Eye (tissue), 1 donor: ENCODE measurements around the gene ATP6V1B1.

ENCODE experiments used
- DNase-seq: peaks from one replicate; pipeline ENCODE4 v3.0.0-alpha.2; 2015

ATP6V1B1 gene

DNA sequence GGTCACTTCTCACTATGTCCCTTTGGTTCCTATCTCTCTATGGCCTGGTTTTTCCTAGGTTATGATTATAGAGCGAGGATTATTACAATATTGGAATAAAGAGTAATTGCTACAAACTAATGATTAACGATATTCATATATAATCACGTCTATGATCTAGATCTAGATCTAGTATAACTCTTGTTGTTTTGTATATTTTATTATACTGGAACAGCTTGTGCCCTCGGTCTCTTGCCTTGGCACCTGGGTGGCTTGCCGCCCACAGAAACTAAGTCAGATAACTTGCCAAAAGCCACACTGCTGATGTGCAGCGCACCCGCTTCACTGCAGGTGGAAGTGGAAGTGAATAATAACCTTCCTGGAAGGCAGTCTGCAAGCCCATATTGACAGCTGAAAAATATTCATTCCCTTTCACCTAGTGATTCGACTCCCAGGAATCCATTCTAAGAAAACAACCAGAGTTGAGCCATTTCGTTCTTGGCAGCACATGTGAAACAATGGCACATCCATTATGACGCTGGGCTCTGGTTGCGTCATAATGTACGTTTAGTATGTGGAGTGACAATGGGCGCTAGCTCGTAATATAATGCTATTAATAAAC is 42.0 kb downstream of the ATP6V1B1 start:
- peak; percentile 67 for DNase-seq

DNA sequence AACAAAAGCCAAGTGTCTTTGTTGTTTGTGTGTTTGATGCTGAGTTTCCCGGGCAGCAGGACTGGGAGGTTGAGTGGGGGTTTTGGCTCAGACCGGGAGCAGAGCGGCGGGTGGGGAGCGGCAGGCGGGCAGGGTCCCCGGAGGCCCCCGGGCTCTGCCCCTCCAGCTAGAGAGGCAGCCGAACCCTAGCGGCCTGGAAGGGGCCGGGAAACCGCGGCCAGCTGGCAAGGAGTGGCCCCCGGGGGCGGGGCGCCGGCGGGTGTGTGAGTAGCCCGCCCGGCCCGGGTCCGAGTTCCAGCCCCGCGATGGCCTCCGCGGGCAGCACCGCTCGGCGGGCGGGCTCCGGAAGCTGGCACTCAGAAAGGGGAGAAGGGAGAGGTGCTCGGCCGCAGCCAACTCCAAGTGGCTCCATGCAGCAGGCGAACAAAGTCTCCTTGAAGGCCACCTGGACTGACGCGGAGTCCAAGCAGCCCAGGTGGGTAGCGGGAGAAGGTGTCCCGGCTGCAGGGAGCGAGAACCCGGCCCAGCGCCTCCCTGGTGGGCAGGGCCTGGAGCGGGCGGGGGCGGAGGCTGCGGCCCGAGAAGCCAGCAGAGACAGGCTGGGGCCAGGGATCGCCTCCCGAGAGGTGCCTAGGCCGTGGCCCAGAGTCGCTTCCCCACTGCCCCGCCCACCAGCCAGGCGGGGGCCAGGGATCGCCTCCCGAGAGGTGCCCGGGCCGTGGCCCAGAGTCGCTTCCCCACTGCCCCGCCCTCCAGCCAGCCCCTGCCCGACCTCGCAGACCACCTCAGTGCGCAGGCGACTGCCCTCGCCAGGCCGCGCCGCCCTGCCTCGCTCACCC is 42.9 kb downstream of the ATP6V1B1 start, which contains the start of gene ANKRD53:
TSS of gene ANKRD53 (plus strand) at position 290 of the 839 bp plus-strand sequence. CDS start at position 306, 16 bp downstream.
- DNase-seq = peak; percentile 83

DNA sequence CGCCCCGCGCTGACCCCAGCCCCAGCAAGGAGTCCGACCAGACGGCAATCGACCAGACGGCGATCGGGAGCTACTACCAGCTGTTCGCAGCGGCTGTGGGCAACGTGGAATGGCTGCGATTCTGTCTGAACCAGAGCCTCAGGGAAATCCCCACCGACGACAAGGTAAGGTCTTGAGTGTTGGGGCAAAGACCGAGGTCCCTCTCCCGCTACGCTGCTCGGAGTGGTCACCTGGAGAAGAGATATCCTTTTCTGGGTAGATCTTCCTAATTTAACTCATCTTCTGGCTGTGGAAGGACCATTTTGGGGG is 43.4 kb downstream of the ATP6V1B1 start:
- DNase-seq = no peak

DNA sequence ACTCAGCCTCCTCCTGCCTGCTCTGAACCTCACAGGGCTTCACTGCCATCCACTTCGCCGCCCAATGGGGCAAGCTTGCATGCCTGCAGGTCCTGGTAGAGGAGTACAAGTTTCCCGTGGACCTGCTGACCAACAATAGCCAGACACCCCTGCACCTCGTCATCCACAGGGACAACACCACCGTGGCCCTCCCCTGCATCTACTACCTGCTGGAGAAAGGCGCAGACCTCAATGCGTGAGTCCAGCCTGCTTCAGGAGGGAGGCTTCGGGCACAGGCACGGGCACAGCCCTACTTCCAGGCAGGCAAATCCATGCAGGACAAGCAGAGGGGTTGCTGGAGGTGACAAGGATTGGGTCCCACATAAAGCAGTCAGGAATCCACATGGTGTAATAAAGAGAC is 43.9 kb downstream of the ATP6V1B1 start:
- no peak for DNase-seq

DNA sequence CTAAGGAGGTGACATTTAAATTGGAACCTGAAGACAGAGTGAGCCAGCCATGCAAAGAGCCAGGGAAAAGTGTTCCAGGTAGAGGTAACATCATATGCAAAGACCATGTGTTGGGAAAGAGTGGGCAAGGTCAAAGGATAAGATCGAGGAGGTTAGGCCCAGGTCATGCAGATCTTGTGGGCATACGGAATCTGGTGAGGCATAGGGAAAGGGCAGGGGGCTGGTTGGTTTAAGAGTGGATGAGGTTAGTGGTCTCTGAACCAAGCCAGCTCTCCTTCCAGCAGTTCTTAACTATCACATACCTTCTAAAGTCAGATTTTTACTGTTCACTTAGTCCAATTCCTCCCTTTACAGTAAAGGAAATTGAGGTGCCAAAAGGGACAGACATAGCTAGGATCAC is 45.7 kb downstream of the ATP6V1B1 start:
- DNase-seq = no peak

DNA sequence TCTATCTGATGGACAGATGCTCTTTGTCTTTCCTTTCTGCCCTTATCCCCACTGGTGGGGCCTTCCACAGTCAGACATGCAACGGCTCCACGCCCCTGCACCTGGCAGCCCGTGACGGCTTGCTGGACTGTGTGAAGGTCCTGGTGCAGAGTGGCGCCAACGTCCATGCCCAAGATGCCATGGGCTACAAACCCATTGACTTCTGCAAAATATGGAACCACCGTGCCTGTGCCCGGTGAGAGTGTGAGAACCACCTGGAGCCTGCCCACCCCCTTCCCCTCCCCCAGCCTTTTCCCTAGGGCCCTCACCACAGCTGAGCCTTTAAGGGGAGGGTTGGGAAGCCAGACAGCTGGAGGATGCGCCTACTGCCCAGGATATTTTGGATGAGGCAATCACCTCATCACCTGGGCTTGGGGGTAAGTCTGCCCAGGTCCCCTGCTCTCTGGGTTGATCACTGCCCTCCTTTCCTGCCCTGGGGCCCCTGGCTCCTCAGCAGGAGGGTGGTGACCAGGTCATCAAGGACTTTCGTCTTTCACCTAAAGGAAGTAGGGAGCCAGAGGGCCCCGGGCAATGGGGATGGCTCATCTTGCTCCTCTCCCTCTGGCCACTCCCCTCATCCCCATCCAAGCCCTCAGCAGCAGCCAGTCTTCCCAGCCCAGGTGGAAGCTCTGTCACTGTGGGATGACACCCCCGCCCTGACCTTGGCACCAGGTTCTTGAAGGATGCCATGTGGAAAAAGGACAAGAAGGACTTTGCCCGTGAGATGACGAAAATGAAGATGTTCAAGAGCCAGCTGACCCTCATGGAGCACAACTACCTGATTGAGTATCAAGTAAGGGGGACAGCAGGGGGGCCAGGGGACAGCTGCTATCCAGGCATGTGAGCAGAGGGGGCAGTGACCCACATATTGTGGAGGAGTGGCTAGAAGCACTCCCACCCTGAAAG is 46.4 kb downstream of the ATP6V1B1 start:
- DNase-seq = no peak

DNA sequence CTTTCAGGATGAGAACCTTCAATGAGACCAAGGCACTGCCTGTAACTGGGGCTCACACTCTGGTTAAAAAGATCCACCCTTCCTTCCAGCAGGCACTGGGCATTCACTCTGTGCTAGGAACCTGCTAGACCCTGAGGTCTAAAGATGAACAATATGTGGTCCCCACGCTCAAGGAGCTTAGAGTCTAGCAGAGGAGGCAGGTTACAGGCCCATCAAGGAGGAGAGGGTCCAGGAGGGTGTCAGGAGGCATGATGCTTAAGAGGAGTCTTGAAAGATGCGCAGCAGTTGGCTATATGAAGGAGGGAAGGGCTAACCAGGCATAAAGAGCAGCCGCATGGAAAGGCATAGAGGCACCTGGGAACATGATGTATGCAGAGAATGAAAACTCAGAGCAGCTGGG is 47.3 kb downstream of the ATP6V1B1 start:
- DNase-seq = no peak

DNA sequence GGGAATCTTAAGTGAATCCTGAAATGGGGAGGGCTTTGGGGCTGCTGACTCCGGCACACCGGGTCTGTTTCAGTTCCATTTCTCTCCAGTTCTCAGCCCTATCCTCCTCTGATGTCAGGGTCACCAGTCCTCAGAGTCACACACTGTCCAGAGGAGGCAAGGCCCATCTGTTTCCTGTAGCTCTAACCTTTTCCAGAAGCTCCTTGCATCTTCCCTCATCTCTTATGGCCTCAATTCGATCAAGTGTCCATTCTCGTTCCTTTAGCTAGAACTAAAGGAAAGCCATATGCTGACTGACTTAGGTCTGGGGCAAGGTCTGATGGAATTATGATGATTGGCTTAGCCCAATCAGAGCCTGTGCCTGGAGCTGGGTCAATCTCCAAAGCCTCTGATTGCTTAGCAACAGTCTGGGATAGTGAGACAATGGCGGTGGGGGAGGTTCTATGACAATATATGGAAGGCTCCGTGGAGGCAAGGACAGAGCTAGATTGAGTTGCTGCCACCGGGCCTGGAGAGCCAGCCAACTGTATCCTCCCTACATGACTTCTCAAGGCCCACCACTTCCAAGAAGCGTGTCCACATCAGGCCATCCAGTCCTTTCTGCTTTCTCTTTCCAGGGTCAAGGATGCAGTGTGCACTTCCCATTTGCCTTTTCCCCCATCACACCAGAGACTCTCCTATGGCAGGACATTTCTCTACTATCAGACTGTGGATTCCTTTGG is 48.0 kb downstream of the ATP6V1B1 start:
- DNase-seq = no peak

DNA sequence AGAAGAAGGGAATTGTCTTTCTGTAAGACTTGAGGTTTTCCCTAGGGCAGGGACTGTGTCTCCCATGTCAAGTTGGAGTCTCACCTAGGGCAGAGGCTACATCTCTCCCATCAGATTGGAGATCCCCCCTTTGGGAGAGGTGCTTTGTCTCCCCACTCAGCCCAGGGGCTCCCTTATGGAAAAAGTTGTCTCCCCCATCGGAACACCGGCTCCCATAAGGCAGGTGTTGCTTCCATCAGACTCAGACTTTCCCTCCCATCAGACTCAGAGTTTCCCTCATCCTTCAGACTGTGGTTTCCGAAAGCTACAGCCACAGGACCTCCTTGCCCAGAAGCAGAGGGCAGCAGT is 48.5 kb downstream of the ATP6V1B1 start:
- DNase-seq = no peak

DNA sequence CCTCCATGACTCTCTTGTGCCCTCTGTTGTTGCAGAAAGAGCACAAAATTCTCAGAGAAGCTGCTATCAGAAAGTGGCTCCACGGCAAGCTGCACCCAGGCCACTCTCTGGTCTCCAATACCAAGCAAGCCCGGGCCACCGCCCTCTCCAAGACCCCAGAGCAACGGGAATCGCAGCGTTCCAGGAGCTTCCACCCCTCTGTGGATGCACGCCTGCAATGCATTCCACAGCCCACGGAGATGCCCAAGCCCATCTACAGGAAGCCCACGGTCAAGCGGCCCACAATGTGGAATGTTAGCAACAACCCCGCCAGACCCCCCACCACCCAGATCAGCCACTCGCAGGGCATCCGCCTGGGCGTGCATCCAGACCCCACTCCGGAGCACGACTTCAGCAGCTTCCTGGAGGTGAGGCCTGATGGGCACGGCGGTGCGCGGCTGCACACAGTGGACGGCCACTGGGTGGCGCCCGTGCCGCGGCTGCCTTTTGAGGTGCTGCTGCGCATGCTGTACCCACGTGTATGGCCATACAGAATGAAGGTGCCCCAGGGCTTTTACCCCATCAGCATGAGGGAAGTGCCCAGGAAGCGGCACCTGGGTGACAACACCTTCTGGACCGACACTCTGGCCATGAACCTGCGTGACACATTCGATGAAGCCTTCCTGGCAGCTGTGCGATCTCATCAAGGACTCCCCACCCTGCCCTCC is 49.0 kb downstream of the ATP6V1B1 start:
- peak; percentile 75 for DNase-seq

DNA sequence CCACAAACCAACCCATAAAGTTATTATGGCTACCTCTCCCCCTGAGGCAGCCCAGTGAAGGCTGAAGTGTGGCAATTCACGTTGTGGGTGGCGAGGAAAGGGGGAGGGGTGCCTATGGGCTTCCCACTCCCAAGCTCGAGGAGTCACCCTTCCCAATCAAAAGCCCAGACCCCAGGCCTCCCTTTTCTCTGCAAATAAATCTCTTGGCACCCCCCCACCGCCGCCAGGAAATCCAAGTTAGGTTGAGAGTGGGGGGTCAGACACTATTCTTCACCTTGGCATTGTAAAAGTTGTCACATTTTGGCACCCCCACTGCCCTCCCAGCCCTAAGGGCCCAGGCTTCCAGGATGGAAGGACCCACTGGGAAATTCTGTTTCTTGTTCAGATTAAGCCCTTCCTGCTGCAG is 49.6 kb downstream of the ATP6V1B1 start:
- no peak for DNase-seq

DNA sequence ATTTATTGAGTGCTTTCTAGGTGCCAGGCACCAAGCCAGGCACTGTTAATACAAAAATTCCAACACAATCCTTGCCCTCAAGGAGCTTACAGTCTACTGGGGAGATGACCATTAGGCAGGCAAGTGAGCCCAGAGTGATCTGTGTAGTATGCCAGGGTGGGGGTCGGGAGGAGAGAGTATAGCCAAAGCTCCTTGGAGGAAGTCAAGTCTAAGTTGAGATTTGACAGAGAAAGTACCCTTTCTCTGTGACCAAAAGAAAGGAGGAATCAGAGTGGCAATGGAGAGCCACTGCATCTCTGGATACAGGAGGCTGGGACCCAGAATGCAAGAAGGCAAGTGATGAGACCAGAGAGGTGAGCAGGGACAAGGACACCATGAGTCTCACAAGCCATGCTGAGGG is 50.3 kb downstream of the ATP6V1B1 start:
- no peak for DNase-seq

DNA sequence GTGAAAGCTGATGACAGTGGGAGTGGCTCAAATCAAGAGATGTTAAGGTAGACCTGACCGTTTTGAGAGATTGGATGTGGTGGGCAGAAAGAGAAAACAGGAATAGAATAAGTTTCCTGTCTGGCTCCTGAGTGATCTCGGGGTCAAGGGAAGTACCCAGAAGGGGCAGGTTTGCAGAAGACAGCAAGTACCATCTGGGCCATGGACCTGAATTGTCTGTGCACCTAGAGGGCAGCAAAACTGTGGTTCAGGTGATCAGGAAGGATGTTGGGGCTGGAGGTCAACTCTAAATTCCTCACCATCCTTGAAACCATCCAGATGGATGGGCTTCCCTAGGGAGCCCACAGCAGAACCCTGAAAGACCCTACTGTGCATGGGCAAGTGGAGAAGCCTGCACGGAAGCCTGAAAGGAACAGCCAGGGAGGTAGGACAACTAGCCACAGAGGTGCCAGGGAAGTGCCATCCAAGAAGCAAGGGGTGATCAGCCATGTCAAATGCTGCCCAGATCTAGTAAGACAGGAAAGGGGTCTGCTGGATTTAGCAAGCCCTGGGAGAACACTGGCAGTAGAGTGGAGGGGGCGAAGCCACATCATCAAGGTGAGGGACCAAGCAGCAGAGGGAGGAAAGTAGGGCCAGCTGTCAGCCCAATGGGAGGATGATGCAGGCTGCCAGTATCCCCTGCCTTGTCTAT is 50.9 kb downstream of the ATP6V1B1 start:
- DNase-seq = no peak

DNA sequence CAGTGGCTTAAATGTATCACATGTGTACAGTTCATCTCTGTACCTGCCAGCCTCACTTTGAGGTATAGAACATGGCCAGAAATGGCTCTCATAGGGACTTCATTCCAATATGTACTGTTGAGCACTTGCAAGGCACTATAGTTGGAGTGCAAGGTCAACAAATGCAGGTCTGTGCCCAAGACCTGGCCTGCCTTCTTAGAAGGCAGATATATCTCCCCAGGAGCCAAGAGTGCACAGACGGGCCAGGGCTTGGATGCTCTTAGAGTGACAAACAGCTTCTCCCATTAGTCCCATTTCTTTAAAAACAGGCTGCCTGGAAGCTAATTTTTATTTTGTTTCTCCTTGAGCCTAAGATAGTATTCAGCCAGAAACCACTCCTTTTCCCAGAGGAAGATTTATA is 51.7 kb downstream of the ATP6V1B1 start:
- no peak for DNase-seq

DNA sequence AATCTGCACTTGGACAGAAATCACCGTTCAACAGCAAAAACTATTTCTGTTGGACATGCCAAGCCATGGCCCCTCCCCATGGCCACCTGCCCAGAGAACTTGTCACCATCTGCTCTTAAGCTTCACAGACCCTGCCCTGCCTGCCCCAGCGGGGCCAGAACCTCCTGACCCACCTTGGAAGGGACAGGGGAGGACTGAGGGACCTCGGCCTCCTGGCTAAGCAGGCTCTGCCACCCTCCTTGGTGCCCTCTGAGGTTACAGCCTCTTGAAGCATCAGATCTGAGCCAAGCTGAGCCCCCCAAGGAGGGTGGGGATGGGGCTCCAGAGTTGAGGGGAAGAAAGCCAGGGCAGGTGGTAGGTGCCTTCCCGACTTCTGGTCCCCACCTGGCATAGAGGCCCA is 52.5 kb downstream of the ATP6V1B1 start:
- no peak for DNase-seq

DNA sequence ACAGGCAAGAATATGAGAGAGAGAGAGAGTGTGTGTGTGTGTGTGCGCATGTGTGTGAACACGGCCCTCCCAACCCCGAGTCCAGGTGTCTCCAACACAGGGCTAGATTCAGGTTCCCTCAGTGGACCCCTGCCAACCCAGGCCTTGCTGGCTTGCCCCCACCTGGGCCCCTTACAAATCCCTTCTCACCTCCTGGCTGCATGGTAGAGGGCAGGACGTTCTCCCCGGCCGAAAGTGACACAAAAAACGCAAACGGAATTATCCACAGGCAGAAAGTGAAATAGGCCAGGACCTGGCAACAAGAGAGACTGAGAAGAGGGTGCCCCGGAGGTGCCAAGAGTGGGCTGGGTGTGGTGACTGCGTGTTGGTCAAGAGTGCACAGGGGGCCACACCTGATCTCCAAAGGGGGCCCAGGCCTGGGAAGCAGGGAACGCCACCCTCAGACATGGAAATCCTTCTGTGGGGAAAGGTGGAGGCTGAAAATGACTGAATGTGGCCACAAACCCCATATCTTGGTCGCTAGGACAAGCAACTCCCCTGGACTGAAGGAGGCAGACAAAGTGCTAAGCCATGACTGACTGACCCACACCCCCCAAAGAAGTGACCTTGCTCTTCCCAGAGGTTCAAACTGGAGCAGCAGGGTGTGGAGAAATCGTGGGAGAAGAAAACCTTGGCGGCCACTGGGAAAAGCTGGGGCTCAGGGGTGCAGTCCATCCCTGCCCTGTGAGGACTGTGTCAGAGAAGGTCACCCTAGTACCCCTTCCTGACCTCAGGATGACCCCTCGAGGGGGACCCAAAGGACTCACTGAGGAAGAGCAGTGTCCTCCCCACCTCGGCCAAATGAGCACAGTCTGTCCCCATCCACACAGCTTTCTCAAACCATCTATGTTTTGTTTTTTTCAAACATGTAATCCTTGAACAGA is 53.3 kb downstream of the ATP6V1B1 start:
- DNase-seq = no peak

DNA sequence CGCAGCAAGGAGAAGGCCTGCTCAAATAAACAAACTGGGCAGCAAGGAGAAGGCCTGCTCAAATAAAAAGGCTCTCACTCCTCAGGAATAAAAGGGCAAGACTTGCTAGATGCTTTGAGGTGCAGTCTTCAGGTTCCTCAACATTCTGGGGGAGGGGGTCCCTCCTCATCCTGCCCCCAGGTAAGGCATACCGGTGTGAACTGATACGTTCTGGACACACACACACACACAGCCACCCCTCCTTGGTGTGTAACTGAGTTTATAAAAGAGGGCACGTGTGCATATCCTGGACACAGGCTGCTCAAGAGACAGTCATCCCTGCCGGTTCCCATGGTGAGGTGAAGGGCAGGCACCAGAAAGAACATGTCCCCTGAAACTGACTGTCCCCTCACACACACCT is 54.5 kb downstream of the ATP6V1B1 start:
- no peak for DNase-seq

DNA sequence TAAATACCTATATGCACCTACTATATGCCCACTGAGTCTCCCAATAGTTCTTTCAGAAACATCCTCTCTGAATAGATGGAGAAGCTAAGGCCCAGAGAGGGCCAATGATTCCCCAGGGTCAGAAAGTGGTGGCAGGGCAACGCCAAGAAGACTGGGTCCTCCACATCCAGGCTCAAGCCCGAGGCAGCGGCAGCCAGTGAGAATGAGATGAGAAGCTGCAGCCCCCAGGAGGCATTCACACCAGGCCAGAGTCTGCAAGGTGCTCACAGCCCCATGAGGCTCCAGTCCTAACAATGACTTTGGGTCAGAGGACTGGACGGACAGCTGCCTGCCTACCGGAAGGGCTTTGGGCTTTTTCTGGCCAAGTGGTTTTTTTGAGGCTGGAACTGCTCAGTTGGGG is 55.4 kb downstream of the ATP6V1B1 start:
- DNase-seq = no peak

DNA sequence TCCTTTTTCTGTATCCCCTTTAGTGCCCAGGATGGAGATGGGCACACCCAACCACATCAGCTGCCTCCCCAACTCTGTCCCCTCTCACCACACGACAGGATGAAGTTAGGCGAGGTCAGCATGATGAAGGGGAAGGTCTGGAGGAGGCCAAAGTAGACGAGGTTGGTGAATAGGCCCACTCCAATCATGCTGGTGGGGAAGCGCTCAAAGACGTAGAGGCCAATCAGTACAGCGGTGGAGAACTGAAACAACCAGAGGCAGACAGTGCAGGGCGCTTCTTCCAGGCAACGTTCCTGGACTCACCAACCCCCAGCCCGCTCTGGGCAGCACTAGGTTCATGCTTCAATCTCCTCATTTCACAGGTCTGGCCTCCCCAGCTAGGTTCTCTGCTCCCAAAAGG is 56.0 kb downstream of the ATP6V1B1 start:
- DNase-seq = no peak
